Measurements from ENCODE around the gene DYNLL1.
"Not testable (repeated sequence)": the region's sequence is repeated elsewhere in the genome, so short reads cannot be mapped to it uniquely, and the experiment has no call there.

DYNLL1 gene

GRCh38 chr12:120495731-120496412, at the start of gene DYNLL1:
Gene DYNLL1, plus strand, starts transcription at chr12:120496113. Its CDS starts 309 bp downstream, at chr12:120496422.
- DNase-seq, result peak; percentile 99

GRCh38 chr12:120446844-120447178, 49.1 kb upstream of the DYNLL1 start:
- DNase-seq, result not testable (repeated sequence)

GRCh38 chr12:120447992-120448391, 47.9 kb upstream of the DYNLL1 start:
- no peak for DNase-seq

- DNase-seq, result not testable (repeated sequence)
These were observed 43.4 kb upstream of the DYNLL1 start for GRCh38 chr12:120452524-120452923.

- DNase-seq, result no peak
These were observed 42.7 kb upstream of the DYNLL1 start for GRCh38 chr12:120453060-120453750.

GRCh38 chr12:120453977-120454376, 41.9 kb upstream of the DYNLL1 start:
- DNase-seq, result no peak

GRCh38 chr12:120455302-120455701, 40.6 kb upstream of the DYNLL1 start:
- no peak for DNase-seq

- no peak for DNase-seq
These were observed 38.8 kb upstream of the DYNLL1 start for GRCh38 chr12:120457133-120457532.

- DNase-seq, result no peak
These were observed 35.8 kb upstream of the DYNLL1 start for GRCh38 chr12:120460157-120460556.

GRCh38 chr12:120462099-120462640, 33.7 kb upstream of the DYNLL1 start:
- no peak for DNase-seq

- DNase-seq, result no peak
These were observed 32.2 kb upstream of the DYNLL1 start for GRCh38 chr12:120463712-120464111.

GRCh38 chr12:120465756-120466155, 30.2 kb upstream of the DYNLL1 start:
- no peak for DNase-seq

GRCh38 chr12:120466560-120467315, 29.2 kb upstream of the DYNLL1 start:
- DNase-seq, result peak; percentile 44 to 46

- no peak for DNase-seq
These were observed 28.5 kb upstream of the DYNLL1 start for GRCh38 chr12:120467439-120467838.

- DNase-seq, result peak; percentile 23 to 34
These were observed 27.5 kb upstream of the DYNLL1 start for GRCh38 chr12:120468325-120468820.

- peak; percentile 52 to 58 for DNase-seq
These were observed 27.0 kb upstream of the DYNLL1 start for GRCh38 chr12:120468821-120469449.

GRCh38 chr12:120469450-120470149, 26.3 kb upstream of the DYNLL1 start, which contains the start of gene SRSF9:
Gene SRSF9, minus strand, starts transcription at chr12:120469748. Its CDS starts 139 bp downstream, at chr12:120469609.
- DNase-seq, result peak; percentile 97 to 98

- no peak for DNase-seq
These were observed 25.6 kb upstream of the DYNLL1 start for GRCh38 chr12:120470150-120470784.

- DNase-seq, result no peak
These were observed 23.4 kb upstream of the DYNLL1 start for GRCh38 chr12:120472521-120472920.

- DNase-seq, result no peak
These were observed 21.9 kb upstream of the DYNLL1 start for GRCh38 chr12:120473807-120474615.

GRCh38 chr12:120474616-120474960, 21.3 kb upstream of the DYNLL1 start:
- no peak for DNase-seq
